ENCODE results near the gene TMTC2.

TMTC2 gene

DNA sequence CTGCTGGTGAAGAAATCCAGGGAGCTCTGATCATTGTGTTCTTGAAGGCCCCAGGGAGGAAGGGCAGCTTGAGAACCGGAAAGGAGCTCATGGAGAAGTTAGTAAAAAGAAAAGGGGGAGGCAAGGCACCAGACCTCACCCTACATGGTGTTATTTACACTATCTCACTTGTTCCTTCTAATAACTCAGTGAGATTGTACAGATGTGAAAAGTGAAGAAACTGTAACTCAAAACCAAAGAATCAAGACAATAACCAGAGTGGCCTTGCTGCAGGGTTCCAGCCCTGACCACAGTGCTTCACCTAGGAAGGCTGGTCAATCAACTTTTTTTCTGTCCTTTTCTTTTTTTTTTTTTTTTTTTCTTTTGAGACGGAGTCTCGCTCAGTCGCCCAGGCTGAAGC is 353.6 kb downstream of the TMTC2 start:
- no peaks in the 10 kb centered on the region for H3K9me2 ChIP-seq (ENCODE audit: low read depth, low read length)
- no peak overlapping the region for H3K4me2 ChIP-seq (ENCODE audit: low read length)
- H3K79me2 ChIP-seq (ENCODE audit: insufficient read depth, low read length), result no peaks in the 10 kb centered on the region
- H3K9me3 ChIP-seq (ENCODE audit: low read length), result no peaks in the 10 kb centered on the region
- H3K4me3 ChIP-seq (ENCODE audit: low read depth, low read length, poor library complexity, severe bottlenecking), result no peak overlapping the region
- TF ChIP-seq, protein P1, sequence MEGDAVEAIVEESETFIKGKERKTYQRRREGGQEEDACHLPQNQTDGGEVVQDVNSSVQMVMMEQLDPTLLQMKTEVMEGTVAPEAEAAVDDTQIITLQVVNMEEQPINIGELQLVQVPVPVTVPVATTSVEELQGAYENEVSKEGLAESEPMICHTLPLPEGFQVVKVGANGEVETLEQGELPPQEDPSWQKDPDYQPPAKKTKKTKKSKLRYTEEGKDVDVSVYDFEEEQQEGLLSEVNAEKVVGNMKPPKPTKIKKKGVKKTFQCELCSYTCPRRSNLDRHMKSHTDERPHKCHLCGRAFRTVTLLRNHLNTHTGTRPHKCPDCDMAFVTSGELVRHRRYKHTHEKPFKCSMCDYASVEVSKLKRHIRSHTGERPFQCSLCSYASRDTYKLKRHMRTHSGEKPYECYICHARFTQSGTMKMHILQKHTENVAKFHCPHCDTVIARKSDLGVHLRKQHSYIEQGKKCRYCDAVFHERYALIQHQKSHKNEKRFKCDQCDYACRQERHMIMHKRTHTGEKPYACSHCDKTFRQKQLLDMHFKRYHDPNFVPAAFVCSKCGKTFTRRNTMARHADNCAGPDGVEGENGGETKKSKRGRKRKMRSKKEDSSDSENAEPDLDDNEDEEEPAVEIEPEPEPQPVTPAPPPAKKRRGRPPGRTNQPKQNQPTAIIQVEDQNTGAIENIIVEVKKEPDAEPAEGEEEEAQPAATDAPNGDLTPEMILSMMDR (IDR thresholded peaks at IDR 0.05; ENCODE audit: low read length), result no peak
- no peak for TF ChIP-seq EZH2 (IDR thresholded peaks at IDR 0.05; ENCODE audit: borderline replicate concordance, low read length)
- no peaks in the 10 kb centered on the region for H4K20me1 ChIP-seq (ENCODE audit: insufficient read depth, low read length)
- no peaks in the 10 kb centered on the region for H3F3A ChIP-seq (ENCODE audit: insufficient read depth, low read length)
- H3K9ac ChIP-seq (ENCODE audit: low read length), result no peak overlapping the region
- H2AFZ ChIP-seq (ENCODE audit: low read length), result no peak overlapping the region
- H3K36me3 ChIP-seq (ENCODE audit: insufficient read depth, low read length), result no peaks in the 10 kb centered on the region
- no peaks in the 10 kb centered on the region for H3K27me3 ChIP-seq (ENCODE audit: insufficient read depth, low read length)
- no peak overlapping the region for H3K27ac ChIP-seq (ENCODE audit: low read depth, low read length, poor library complexity, severe bottlenecking)
- H3K4me1 ChIP-seq (ENCODE audit: insufficient read depth, low read length, severe bottlenecking), result no peaks in the 10 kb centered on the region

DNA sequence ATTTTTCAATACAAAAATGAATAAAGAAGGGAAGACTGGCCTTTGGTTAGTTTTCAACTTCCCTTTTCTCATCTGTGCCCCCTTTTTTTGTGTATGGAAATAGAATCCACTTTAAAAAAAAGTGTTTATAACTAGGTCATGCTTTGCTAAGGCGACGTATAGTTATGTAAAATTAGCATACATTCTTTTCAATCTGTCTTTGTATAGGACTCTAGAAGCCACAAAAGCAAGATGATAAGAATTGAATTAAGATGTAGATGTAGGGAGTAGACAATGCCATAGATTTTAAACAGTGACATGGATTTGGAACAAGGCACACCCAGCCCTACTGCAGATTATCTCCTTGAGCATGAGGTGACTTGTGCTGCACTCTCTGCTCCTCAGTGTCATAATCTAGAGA is 354.3 kb downstream of the TMTC2 start:
- Histone ChIP-seq H3K9ac (ENCODE audit: low read length) (no peak overlapping the region), H3K36me3 (ENCODE audit: insufficient read depth, low read length) (no peaks in the 10 kb centered on the region), H3K27me3 (ENCODE audit: insufficient read depth, low read length) (no peaks in the 10 kb centered on the region), H3K27ac (ENCODE audit: low read depth, low read length, poor library complexity, severe bottlenecking) (no peak overlapping the region), H3F3A (ENCODE audit: insufficient read depth, low read length) (no peaks in the 10 kb centered on the region), H2AFZ (ENCODE audit: low read length) (no peak overlapping the region), H3K9me3 (ENCODE audit: low read length) (no peaks in the 10 kb centered on the region), H3K9me2 (ENCODE audit: low read depth, low read length) (no peaks in the 10 kb centered on the region), H3K4me2 (ENCODE audit: low read length) (no peak overlapping the region), H3K4me1 (ENCODE audit: insufficient read depth, low read length, severe bottlenecking) (no peaks in the 10 kb centered on the region), H4K20me1 (ENCODE audit: insufficient read depth, low read length) (no peaks in the 10 kb centered on the region), H3K79me2 (ENCODE audit: insufficient read depth, low read length) (no peaks in the 10 kb centered on the region), H3K4me3 (ENCODE audit: low read depth, low read length, poor library complexity, severe bottlenecking) (no peak overlapping the region)
- no peak for TF ChIP-seq EZH2 (IDR thresholded peaks at IDR 0.05; ENCODE audit: borderline replicate concordance, low read length)
- TF ChIP-seq, protein P1 (IDR thresholded peaks at IDR 0.05; ENCODE audit: low read length), result no peak

DNA sequence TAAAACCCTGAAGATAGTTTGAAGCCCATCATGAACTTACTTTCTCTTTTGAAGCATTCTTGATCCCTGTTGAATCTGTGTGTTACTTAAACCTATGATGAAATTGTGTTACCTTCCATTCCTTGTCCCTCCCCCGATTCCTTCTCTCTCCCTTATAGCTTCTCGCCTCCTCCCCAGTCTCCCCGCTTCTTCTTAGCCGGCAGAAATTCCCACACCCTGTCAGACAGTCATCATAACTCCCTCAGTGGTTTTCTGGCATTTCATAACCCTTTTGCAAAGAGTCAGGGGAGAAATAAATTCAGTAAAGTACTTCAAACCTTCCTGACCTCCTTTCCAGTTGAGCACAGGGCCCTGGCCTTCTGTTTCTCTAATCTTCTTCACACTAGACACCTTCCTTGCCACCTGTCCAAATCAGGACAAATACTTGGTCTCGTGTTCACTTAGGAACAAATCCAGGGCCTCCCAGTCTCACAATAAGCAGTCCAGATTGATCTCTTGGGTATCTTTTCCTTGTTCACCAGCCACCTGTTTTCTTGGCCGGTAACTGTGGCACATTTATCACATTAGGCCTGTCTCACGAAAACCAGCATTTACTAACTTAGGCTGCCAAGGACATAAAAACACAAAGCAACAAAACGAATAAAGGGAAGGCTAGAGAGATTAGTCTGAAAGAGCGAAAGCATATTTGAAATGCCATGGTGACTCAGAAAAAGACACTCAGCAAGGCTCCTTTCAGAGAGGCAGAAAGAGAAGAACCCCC is 355.9 kb downstream of the TMTC2 start:
- Histone ChIP-seq H3K9me2 (ENCODE audit: low read depth, low read length) (no peaks in the 10 kb centered on the region), H3K36me3 (ENCODE audit: insufficient read depth, low read length) (no peaks in the 10 kb centered on the region), H3K79me2 (ENCODE audit: insufficient read depth, low read length) (no peaks in the 10 kb centered on the region), H2AFZ (ENCODE audit: low read length) (no peak overlapping the region), H3K9me3 (ENCODE audit: low read length) (no peaks in the 10 kb centered on the region), H3K4me2 (ENCODE audit: low read length) (no peak overlapping the region), H3K4me1 (ENCODE audit: insufficient read depth, low read length, severe bottlenecking) (no peaks in the 10 kb centered on the region), H3K9ac (ENCODE audit: low read length) (no peak overlapping the region), H3K27me3 (ENCODE audit: insufficient read depth, low read length) (no peaks in the 10 kb centered on the region), H4K20me1 (ENCODE audit: insufficient read depth, low read length) (no peaks in the 10 kb centered on the region), H3K27ac (ENCODE audit: low read depth, low read length, poor library complexity, severe bottlenecking) (no peak overlapping the region), H3F3A (ENCODE audit: insufficient read depth, low read length) (no peaks in the 10 kb centered on the region), H3K4me3 (ENCODE audit: low read depth, low read length, poor library complexity, severe bottlenecking) (no peak overlapping the region)
- TF ChIP-seq, protein P1 (IDR thresholded peaks at IDR 0.05; ENCODE audit: low read length), result no peak
- no peak for TF ChIP-seq EZH2 (IDR thresholded peaks at IDR 0.05; ENCODE audit: borderline replicate concordance, low read length)
